Thymus (tissue), 11 donors: Measurements from ENCODE around the gene EMSY. TPM values are rescaled to one million over a fixed set of nuclear protein-coding genes. Genes with fewer than 3 reads are reported as not detected.

Experiments
- DNase-seq, 9 donors: peaks; one replicate each; pipeline ENCODE4 v3.0.0-alpha.2; 2013; ENCODE audit warnings: low spot score in 9 of 9, low read depth in 6 of 9, missing footprints in 1 of 9
- H3K27ac ChIP-seq, 2 donors: one replicate each; pipeline ENCODE4 v1.5.1; 2013; ENCODE audit warnings: control low read depth in 1 of 2, low read depth in 1 of 2, low read length in 1 of 2, mild to moderate bottlenecking in 1 of 2, moderate library complexity in 1 of 2
- H3K27me3 ChIP-seq, 2 donors: one replicate each; pipeline ENCODE4 v1.5.1; 2013; ENCODE audit warnings: low read length in 1 of 2; ENCODE audit not compliant: control insufficient read depth in 2 of 2, insufficient read depth in 1 of 2
- H3K36me3 ChIP-seq, 2 donors: one replicate each; pipeline ENCODE4 v1.5.1; 2013; ENCODE audit warnings: low read length in 1 of 2, mild to moderate bottlenecking in 1 of 2, moderate library complexity in 1 of 2; ENCODE audit not compliant: control insufficient read depth in 2 of 2, insufficient read depth in 2 of 2
- H3K4me1 ChIP-seq, 2 donors: one replicate each; pipeline ENCODE4 v1.5.1; 2013; ENCODE audit warnings: low read length in 2 of 2; ENCODE audit not compliant: control insufficient read depth in 2 of 2, insufficient read depth in 2 of 2
- H3K4me3 ChIP-seq, 2 donors: one replicate each; pipeline ENCODE4 v1.5.1; 2013; ENCODE audit warnings: low read length in 2 of 2, control low read depth in 1 of 2, mild to moderate bottlenecking in 1 of 2
- H3K9me3 ChIP-seq, 2 donors: one replicate each; pipeline ENCODE4 v1.5.1; 2013; ENCODE audit warnings: low read length in 1 of 2, mild to moderate bottlenecking in 1 of 2; ENCODE audit not compliant: control insufficient read depth in 2 of 2, insufficient read depth in 1 of 2
- WGBS: extraction: QIAGEN DNeasy Blood & Tissue Kit; methylation state at CpG from one replicate; pipeline ENCODE4 v1.1.7; 2013; 5-methylcytosine and 5-hydroxymethylcytosine counted together
- polyA plus RNA-seq: library from polyadenylated mRNA; stranded (reverse); fragments of 200-250 nt; gene quantifications from one replicate; pipeline ENCODE4 v1.2.3, GENCODE V29; 2013
- total RNA-seq: library from RNA; stranded (reverse); fragments of 120-200 nt; gene quantifications from one replicate; pipeline ENCODE4 v1.2.4, GENCODE V29; 2013
- donor health status: healthy.

The EMSY gene
- total and polyA plus RNA-seq, 2 donors: 9.3 to 11.8 TPM

- no peaks in the 10 kb centered on the region for H3K27me3 ChIP-seq
- no peak for DNase-seq
- no peak overlapping the region for H3K4me3 ChIP-seq
- H3K9me3 ChIP-seq: no peaks in the 10 kb centered on the region
- H3K27ac ChIP-seq: no peak overlapping the region
- peaks cover 19 to 39% of the 10 kb centered on the region in 2 donors for H3K36me3 ChIP-seq
- H3K4me1 ChIP-seq: no peaks in the 10 kb centered on the region
These were observed 24.3 kb downstream of the EMSY start for GRCh38 chr11:76469141-76469540.

- no peak overlapping the region for H3K4me3 ChIP-seq
- no peaks in the 10 kb centered on the region for H3K9me3 ChIP-seq
- H3K36me3 ChIP-seq: peaks cover 21 to 41% of the 10 kb centered on the region in 2 donors
These were observed 26.6 kb downstream of the EMSY start for GRCh38 chr11:76471382-76471781.

GRCh38 chr11:76480241-76480640 is 35.4 kb downstream of the EMSY start:
- H3K36me3 ChIP-seq: peaks cover 17 to 37% of the 10 kb centered on the region in 2 donors
- no peak overlapping the region for H3K4me3 ChIP-seq
- 98% methylated on average over 3 of the region's 3 CpGs for WGBS

More at GRCh38 chr11:76471382-76471781, 26.6 kb downstream of the EMSY start:
- no peak for DNase-seq
- Histone ChIP-seq H3K27ac (no peak overlapping the region), H3K4me1 (no peaks in the 10 kb centered on the region), H3K27me3 (no peaks in the 10 kb centered on the region)

GRCh38 chr11:76491644-76492043 is 46.8 kb downstream of the EMSY start:
- Histone ChIP-seq H3K27me3 (no peaks in the 10 kb centered on the region), H3K4me1 (no peaks in the 10 kb centered on the region), H3K36me3 (peaks cover 22 to 32% of the 10 kb centered on the region in 2 donors), H3K27ac (no peak overlapping the region), H3K9me3 (peaks cover 0 to 5% of the 10 kb centered on the region in 2 donors), H3K4me3 (no peak overlapping the region)
- 97% methylated on average over 5 of the region's 5 CpGs for WGBS
- no peak for DNase-seq

More at GRCh38 chr11:76480241-76480640, 35.4 kb downstream of the EMSY start:
- Histone ChIP-seq H3K27ac (no peak overlapping the region), H3K9me3 (peaks cover 0 to 14% of the 10 kb centered on the region in 2 donors), H3K27me3 (no peaks in the 10 kb centered on the region), H3K4me1 (no peaks in the 10 kb centered on the region)
- DNase-seq: no peak

- DNase-seq: no peak
- Histone ChIP-seq H3K27me3 (no peaks in the 10 kb centered on the region), H3K9me3 (peaks cover 0 to 5% of the 10 kb centered on the region in 2 donors), H3K27ac (no peak overlapping the region), H3K36me3 (peaks cover 22 to 32% of the 10 kb centered on the region in 2 donors), H3K4me1 (no peaks in the 10 kb centered on the region), H3K4me3 (no peak overlapping the region)
- 93% methylated on average over 12 of the region's 12 CpGs for WGBS
These were observed 48.2 kb downstream of the EMSY start for GRCh38 chr11:76493040-76493439.

GRCh38 chr11:76493626-76494539 is 49.1 kb downstream of the EMSY start:
- Histone ChIP-seq H3K4me3 (no peak overlapping the region), H3K27ac (no peak overlapping the region), H3K27me3 (no peaks in the 10 kb centered on the region), H3K4me1 (no peaks in the 10 kb centered on the region), H3K36me3 (peaks cover 22 to 32% of the 10 kb centered on the region in 2 donors), H3K9me3 (peaks cover 0 to 5% of the 10 kb centered on the region in 2 donors)
- WGBS: 96% methylated on average over 25 of the region's 25 CpGs
- DNase-seq: no peak

- Histone ChIP-seq H3K4me1 (no peaks in the 10 kb centered on the region), H3K36me3 (peaks cover 29 to 32% of the 10 kb centered on the region in 2 donors), H3K27ac (no peak overlapping the region), H3K27me3 (no peaks in the 10 kb centered on the region), H3K9me3 (peaks cover 0 to 5% of the 10 kb centered on the region in 2 donors), H3K4me3 (no peak overlapping the region)
- 97% methylated on average over 3 of the region's 3 CpGs for WGBS
- DNase-seq: no peak
These were observed 50.2 kb downstream of the EMSY start for GRCh38 chr11:76495019-76495418.

GRCh38 chr11:76496174-76496573 is 51.4 kb downstream of the EMSY start:
- WGBS: 95% methylated on average over 1 of the region's 1 CpG
- no peaks in the 10 kb centered on the region for H3K4me1 ChIP-seq
- no peak for DNase-seq
- no peaks in the 10 kb centered on the region for H3K27me3 ChIP-seq
- peaks cover 0 to 5% of the 10 kb centered on the region in 2 donors for H3K9me3 ChIP-seq
- no peak overlapping the region for H3K4me3 ChIP-seq
- H3K36me3 ChIP-seq: peaks cover 36 to 37% of the 10 kb centered on the region in 2 donors
- H3K27ac ChIP-seq: no peak overlapping the region

- Histone ChIP-seq H3K9me3 (no peaks in the 10 kb centered on the region), H3K4me3 (no peak overlapping the region), H3K27ac (no peak overlapping the region), H3K27me3 (no peaks in the 10 kb centered on the region), H3K4me1 (no peaks in the 10 kb centered on the region), H3K36me3 (peaks cover 7 to 14% of the 10 kb centered on the region in 2 donors)
- DNase-seq: no peak
- WGBS: 97% methylated on average over 5 of the region's 5 CpGs
These were observed 56.8 kb downstream of the EMSY start for GRCh38 chr11:76501526-76502202.
